Measurements from ENCODE around the gene PTPRU.

The PTPRU gene

GRCh38 chr1:29258189-29258975 is 22.1 kb downstream of the PTPRU start:
- H3K27ac ChIP-seq, result no peak overlapping the region
- peaks cover 23% of the 10 kb centered on the region for H3K36me3 ChIP-seq
- H3K27me3 ChIP-seq (ENCODE audit: insufficient read depth, low read depth, severe bottlenecking), result no peaks in the 10 kb centered on the region
- no peaks in the 10 kb centered on the region for H3K9me3 ChIP-seq (ENCODE audit: severe bottlenecking)
- TF ChIP-seq CTCF (IDR thresholded peaks at IDR 0.05; ENCODE audit: low read depth, low read length), result no peak
- DNase-seq, result no peak
- no peak overlapping the region for H3K4me3 ChIP-seq (ENCODE audit: low read depth, low read length)

GRCh38 chr1:29258976-29259801 is 22.9 kb downstream of the PTPRU start:
- Histone ChIP-seq H3K9me3 (ENCODE audit: severe bottlenecking) (no peaks in the 10 kb centered on the region), H3K27ac (no peak overlapping the region), H3K27me3 (ENCODE audit: insufficient read depth, low read depth, severe bottlenecking) (no peaks in the 10 kb centered on the region), H3K4me3 (ENCODE audit: low read depth, low read length) (no peak overlapping the region), H3K36me3 (peaks cover 26% of the 10 kb centered on the region)
- TF ChIP-seq CTCF (IDR thresholded peaks at IDR 0.05; ENCODE audit: low read depth, low read length), result no peak
- no peak for DNase-seq

- no peak for DNase-seq
- H3K9me3 ChIP-seq (ENCODE audit: severe bottlenecking), result no peaks in the 10 kb centered on the region
- no peaks in the 10 kb centered on the region for H3K27me3 ChIP-seq (ENCODE audit: insufficient read depth, low read depth, severe bottlenecking)
- no peak overlapping the region for H3K4me3 ChIP-seq (ENCODE audit: low read depth, low read length)
- no peak for TF ChIP-seq CTCF (IDR thresholded peaks at IDR 0.05; ENCODE audit: low read depth, low read length)
- no peak overlapping the region for H3K27ac ChIP-seq
- H3K36me3 ChIP-seq, result peaks cover 29% of the 10 kb centered on the region
These were observed 23.6 kb downstream of the PTPRU start for GRCh38 chr1:29259802-29260441.

GRCh38 chr1:29260531-29260930 is 24.2 kb downstream of the PTPRU start:
- DNase-seq, result no peak
- no peaks in the 10 kb centered on the region for H3K27me3 ChIP-seq (ENCODE audit: insufficient read depth, low read depth, severe bottlenecking)

More at GRCh38 chr1:29260531-29260930, 24.2 kb downstream of the PTPRU start:
- no peak for TF ChIP-seq CTCF (IDR thresholded peaks at IDR 0.05; ENCODE audit: low read depth, low read length)
- H3K27ac ChIP-seq, result no peak overlapping the region
- no peaks in the 10 kb centered on the region for H3K9me3 ChIP-seq (ENCODE audit: severe bottlenecking)
- peaks cover 29% of the 10 kb centered on the region for H3K36me3 ChIP-seq
- no peak overlapping the region for H3K4me3 ChIP-seq (ENCODE audit: low read depth, low read length)
